GM21515 (cell line): ENCODE results near the gene YWHAE.
"Not testable (repeated sequence)": the region's sequence is repeated elsewhere in the genome, so short reads cannot be mapped to it uniquely, and the experiment has no call there.

ENCODE experiments used
- ATAC-seq: cut with Tn5 transposase; IDR thresholded peaks from one replicate; pipeline ENCODE4 v1.9.1; 2021; ENCODE audit not compliant: unreplicated experiment

YWHAE gene

DNA sequence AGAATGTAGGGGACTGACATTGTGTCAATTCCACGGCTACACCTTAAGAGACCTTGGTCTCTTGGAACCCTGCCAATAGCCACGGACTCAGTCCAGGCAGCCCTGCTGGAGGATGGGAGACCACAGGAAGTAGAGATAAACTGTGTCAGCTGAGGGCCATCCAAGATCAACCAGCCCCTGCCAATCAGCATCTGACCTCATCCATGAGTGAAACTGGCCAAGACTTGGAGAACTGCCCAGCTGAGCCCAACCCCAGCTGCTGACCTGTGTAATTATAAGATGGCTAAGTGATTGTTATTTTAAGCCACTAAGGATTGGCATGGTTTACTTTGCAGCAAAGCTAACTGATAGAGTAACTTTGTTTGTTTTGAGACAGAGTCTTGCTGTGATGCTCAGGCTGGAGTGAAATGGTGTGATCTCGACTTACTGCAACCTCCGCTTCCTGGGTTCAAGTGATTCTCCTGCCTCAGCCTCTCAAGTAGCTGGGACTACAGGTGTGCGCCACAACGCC lies 13.3 kb upstream of the YWHAE start:
- ATAC-seq = no peak

DNA sequence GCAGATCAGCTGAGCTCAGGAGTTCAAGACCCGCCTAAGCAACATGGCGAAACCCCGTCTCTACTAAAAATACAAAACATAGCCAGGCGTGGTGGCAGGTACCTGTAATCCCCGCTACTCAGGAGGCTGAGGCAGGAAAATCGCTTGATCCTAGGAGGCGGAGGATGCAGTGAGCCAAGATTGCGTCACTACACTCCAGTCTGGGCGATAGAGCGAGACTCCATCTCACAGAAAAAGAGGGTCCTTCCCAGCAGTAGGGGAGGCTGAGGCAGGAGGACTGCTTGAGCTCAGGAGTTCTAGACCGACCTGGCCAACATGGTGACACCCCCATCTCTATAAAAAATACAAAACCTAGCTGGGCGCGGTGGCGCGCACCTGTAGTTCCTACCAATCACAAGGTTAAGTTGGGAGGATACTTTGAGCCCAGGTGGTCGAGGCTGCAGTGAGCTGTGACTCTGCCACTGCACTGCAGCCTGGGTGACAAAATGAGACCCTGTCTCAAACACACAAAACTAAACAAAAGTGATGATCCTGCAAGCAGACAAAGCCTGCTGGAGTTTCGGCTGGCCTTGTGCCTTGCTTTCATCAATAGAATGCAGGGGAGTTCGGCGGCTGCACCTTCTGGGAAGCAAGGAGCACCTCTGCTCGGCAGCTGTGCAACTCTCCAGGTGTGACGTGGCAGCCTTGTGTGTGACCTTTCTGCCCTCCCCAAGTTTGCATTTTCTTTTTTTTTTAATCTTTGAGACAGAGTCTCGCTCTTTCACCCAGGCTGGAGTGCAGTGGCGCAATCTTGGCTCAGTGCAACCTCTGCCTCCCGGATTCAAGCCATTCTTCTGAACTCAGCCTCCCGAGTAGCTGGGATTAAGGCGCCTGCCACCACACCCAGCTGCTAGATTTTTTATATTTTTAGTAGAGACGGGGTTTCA lies 12.4 kb upstream of the YWHAE start:
- no peak for ATAC-seq

DNA sequence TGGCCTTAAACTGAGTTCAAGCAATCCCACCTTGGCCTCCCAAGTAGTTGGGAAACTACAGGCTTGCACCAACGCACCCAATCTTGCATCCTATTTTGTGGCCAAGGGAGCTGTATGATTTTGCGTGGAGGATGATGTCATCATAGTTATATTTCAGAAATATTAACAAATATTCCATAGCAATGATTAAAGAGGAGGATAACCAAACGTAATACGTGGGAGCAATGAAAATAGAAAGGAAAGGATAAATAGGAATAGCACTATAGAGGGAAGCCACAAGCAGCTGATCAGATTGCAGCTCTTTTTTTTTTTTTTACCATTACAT lies 2.2 kb upstream of the YWHAE start:
- ATAC-seq = no peak

DNA sequence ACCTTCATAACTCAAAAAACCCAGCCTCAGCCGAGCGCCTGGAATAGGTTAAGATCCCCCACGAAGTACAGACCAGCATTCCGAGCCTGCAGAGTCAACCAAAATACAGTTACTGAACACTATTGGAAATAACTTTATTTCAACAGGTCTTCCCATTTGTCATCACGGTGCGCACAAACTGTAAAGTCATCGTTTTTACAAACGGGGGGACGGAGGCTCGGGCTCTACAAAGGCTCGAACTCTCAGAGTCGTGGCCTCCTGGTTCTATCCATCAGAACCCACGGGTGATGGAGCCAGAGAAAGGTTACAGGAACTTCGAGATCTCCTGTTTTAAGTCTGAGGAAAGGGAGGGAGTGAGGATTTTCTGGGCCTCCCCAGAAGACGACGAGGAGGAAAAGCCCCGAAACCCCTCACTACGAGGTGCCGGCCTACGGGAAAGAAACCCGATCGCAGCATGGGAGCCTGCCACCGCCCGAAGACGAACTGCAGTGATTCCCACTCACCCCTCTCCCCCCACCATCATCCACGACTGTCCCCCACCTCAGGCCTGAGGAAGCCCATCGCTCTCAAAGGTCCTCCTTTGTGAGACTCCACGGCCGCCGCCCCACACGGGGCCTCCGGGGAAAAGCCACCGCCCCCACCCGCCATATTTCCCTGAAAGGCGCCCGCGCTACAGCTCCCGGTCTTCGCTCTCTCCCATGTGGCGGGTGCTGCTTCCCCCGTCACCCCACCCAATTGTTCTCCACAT lies 917 bp downstream of the YWHAE start:
- ATAC-seq = peak; percentile 11

DNA sequence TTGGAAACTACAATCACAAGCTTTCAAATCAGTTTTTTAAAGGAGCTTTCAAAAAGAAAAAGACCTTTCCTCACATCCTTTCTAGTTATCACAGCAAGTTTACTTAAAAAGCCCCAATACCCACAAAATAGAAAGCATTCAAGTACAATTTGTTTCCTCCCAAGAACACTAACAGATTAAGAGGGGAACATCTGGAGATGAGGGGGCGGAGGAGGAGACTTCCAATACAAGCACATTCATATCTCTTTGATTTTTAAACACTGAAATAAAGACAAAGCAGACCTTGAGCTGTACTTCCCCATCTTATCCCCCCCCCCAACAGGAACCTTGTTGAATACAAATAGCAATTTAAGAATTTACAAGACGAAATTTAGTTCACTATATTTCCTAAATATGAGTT lies 2.0 kb downstream of the YWHAE start:
- no peak for ATAC-seq

DNA sequence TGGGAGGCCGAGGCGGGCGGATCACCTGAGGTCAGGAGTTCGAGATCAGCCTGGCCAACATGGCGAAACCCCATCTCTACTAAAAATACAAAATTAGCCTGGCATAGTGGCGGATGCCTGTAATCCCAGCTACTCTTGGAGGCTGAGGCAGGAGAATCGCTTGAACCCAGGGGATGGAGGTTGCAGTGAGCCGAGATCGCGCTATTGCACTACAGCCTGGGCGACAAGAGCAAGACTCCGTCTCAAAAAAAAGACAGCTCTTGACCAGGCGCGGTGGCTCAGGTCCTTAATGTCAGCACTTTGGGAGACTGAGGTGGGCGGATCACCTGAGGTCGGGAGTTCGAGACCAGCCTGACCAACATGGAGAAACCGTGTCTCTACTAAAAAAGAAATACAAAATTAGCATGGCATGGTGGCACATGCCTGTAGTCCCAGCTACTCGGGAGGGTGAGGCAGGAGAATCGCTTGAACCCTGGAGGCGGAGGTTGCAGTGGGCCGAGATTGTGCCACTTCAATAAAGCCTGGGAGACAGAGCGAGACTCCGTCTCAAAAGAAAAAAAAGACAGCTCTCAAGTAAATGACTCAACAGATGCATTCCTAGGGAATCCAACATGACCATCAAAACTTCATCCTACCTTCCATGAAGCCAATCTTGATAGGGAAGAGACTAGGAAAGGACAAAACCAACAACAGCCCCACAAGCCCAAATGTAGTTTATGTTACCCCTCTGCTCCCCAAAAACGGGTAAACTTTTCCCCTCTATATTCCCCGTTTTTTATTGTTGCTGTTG lies 4.0 kb downstream of the YWHAE start:
- not testable (repeated sequence) for ATAC-seq

DNA sequence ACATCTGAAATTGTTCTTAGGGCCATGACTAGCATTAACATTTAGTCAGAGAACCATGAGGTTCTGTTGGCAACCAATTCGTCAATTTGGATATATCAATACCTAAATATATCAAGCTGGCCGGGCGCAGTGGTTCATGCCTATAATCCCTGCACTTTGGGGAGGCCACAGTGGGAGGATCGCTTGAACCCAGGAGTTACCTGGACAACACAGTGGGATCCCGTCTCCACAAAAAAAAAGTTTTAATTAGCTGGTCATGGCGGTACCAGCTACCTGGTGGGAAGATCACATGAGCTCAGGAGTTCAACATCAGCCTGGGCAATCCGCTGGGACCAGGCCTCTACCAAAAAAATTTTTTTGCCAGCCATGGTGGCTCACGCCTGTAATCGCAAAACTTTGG lies 8.4 kb downstream of the YWHAE start:
- no peak for ATAC-seq

DNA sequence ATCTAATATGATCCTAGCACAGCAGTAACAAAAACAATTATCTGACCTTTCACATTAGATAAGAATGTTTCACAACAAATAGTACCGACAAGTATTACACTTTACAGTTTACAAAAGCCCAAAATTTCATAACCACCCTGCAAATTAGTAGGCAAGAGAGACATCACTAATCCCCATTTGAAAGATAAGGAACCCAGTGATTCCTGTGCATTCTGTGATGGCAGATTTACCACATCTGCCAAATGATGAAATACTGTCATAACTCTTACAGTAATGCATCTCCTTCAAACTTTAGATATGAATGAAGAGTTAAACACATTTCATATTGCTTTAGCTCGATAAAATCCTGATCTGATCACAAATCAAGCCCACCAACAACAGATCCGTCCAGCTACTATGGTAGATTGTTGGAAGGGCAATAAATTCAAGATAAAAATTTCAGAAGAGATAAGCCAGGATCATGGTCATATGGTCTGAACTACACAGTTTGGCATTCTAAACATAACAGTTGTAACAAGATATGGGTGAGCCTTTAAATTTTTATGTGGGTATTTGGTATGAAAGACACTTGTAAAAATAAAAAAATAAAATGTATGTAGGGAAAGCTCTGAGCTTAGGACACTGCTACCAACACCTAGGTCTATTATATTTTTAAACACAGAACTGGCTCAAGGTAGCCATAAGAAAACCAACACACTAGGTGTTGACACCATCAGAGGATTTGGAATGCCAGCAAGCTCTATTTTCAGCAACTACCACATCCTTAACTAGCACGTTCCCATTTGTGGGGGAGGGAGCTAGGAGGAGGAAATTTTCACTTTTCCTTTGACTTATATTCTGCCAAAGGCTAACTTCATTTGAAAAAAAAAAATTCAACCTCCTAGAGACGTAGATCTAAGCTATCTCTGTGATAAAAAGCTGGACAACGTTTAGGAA lies 9.3 kb downstream of the YWHAE start:
- no peak for ATAC-seq

DNA sequence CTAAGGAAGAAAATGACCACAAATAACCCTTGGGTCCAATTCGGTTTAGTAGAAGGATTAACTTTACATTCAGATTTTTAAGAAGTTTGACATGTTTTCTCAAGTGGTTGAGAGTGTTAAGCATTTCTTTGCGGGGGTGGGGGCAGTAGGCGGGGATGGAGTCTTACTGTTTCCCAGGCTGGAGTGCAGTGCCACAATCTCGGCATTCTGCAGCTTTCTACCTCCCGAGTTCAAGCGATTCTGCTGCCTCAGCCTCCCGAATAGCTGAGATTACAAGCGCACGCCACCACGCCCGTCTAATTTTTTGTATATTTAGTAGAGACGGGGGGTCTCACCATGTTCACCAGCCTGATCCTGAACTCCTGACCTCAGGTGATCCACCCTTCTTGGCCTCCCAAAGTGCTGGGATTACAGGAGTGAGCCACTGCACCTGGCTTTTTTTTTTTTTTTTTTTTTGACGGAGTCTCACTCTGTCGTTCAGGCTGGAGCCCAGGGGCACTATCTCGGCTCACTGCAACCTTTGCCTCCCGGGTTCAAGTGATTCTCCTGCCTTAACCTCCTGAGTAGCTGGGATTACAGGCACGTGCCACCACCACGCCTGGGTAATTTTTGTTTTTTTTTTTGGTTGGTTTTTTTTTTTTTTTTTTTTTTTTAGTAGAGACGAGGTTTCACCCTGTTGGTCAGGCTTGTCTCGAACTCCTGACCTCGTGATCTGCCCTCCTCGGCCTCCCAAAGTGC lies 12.4 kb downstream of the YWHAE start:
- not testable (repeated sequence) for ATAC-seq

DNA sequence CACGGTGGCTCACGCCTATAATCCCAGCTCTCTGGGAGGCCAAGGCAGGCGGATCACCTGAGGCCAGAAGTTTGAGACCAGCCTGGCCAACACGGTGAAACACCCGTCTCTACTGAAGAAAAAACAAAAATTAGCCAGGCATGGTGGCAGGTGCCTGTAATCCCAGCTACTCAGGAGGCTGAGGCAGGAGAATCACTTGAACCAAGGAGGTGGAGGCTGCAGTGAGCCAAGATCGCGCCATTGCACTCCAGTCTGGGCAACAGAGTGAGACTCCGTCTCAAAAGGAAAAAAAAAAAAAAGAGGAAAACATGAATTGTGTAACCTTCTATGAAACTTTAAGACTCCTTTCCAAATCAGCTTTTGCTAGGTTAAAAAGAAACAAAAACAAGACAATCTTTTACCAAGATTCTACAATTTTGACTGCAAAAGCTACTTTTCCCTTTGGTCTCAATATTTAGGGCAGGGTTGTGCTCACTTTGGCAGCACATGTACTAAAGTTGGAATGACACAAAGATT lies 13.3 kb downstream of the YWHAE start:
- not testable (repeated sequence) for ATAC-seq

DNA sequence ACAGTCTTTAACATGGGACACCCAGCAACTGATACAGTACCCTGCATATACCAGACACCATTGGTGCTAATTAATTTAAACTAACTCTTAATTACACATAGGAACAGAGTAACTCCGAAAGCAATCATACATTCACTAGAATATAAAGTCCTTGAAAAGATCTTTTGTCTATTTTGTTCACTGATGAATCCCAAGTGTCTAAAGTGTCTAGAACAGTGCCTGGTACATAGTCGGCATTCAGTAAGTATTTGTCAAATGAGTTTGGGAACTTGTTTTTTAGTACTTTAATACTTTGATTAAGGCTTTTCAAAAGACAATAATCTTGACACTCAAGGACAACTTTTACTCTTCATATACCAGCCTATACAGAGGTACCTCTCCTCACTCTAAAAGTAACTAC lies 13.8 kb downstream of the YWHAE start:
- no peak for ATAC-seq

DNA sequence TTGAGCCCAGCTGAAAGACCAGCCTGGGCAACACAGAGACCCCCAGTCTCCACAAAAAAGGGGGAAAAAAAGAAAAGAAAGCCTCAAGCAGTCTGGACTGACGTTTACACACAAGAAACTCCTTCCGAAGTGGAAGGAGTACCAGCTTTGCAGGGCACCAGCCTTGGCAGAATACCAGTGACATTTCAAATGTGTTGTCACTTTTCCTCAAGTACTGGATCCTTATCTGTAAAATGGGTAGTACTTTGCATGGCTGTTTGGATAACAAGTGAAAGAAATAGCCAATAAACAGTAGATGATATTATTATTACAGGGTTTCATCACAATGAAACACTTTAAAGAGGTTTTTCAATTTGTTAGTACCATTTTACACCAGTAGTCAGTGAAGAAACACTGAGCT lies 14.2 kb downstream of the YWHAE start:
- no peak for ATAC-seq

DNA sequence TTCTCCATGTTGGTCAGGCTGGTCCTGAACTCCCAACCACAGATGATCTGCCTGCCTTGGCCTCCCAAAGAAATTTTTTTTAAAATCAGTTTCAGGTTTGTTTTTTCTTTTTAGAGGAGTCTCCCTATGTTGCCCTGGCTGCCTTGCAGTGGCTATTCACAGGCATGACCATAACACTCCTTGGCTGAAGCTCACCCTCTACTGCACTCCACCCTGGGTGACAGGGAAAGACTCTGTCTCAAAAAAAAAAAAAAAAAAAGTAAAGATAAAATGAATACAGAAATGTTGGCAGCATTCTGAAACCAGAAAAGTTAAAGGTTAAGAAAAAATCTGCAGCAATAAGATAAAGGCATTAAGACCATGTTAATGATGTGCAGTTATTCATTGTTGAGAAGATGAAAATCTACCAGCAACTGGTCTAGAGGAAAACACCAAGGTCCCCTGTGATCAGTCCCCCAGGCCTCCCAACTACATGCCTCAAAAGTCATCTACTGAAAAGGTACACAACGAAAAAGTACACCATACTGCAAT lies 15.1 kb downstream of the YWHAE start:
- ATAC-seq = no peak

DNA sequence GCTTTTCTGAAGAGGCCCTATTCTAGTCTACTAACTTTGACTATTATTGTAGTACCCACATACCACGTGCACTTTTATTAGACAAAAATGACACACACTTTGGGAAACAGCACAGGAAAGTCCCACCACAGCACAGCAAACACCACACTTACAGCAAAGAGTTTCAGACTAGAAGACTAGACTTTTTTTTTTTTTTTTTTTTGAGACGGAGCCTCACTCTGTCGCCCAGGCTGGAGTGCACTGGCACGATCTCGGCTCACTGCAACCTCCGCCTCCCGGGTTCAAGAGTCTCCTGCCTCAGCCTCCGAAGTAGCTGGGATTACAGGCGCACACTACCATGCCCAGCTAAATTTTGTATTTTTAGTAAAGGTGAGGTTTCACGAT lies 20.1 kb downstream of the YWHAE start:
- no peak for ATAC-seq

DNA sequence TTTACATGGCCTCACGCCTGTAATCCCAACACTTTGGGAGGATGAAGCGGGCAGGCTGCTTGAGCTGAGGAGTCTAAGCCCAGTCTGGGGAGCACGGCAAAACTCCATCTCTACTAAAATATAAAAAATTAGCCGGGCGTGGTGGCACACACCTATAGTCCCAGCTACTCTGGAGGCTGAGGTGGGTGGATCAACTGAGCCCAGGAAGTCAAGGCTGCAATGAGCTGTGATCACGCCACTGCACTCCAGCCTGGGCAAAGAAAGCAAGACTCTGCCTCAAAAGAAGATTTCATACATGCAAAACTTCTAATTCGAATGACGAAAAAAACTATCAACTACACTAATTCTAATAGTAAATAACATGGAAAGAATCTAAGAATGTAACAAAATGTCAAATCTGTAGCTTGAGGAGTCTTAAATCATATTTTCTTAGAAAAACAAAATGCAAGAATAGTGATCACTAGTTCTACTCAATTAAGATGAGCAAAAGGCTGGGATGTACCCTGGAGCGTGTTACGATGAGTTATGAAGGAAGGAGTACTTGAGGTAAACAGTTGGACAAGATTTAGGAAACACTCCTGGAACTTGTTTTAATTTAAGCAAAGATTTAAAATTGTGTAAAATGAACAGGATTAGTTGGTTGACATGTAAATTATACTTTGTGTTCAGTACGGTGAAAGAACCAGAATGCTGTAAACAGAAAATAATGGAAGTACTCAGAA lies 20.7 kb downstream of the YWHAE start:
- ATAC-seq = no peak

DNA sequence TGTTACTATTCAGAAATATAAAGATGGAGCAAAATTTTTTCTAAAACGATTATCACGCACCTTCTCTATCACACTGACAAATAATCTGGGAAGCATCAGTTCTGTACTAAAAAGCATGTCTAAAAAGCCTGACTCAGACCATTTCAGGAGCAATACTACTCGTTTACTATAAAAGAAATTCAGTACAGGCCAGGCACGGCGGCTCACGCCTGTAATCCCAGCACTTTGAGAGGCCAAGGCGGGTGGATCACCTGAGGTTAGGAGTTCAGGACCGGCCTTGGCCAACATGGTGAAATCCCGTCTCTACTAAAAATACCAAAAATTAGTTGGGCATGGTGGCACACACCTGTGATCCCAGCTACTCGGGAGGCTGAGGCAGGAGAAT lies 21.6 kb downstream of the YWHAE start:
- not testable (repeated sequence) for ATAC-seq

DNA sequence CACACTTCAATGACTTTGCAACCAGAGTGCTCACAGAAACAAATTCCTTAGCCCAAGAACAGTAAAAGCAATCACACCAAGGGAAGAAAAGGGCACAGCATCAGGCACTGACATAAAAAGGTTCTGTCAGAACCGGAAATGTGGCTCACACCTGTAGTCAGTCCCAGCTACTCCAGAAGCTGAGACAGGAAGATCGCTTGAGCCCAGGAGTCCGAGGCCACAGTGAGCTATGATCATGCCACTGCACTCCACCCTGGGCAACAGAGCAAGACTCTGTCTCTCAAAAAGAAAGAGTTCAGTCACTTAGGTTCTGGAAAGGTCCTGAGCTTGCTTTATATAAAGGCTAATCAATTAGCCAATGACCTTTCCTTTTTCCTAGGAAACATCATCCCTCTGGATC lies 22.7 kb downstream of the YWHAE start:
- no peak for ATAC-seq

DNA sequence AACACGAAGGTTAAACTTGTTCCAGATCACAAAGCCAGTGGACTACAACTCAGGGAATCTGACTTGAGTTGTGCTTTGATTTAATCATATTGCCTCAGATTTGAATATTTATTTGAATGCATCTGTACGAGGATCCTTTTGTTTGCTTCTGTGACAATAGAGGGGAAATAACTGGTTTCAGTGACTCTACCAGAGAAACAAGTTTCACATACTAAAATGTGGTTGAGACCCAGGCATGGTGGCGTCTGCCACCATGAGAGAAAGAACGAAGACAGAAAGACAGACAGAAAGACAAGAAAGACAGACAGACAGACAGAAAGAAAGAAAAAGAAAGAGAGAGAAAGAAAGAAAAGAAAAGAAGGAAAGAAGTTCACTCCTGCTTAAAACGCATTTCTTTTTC lies 24.0 kb downstream of the YWHAE start:
- ATAC-seq = no peak

DNA sequence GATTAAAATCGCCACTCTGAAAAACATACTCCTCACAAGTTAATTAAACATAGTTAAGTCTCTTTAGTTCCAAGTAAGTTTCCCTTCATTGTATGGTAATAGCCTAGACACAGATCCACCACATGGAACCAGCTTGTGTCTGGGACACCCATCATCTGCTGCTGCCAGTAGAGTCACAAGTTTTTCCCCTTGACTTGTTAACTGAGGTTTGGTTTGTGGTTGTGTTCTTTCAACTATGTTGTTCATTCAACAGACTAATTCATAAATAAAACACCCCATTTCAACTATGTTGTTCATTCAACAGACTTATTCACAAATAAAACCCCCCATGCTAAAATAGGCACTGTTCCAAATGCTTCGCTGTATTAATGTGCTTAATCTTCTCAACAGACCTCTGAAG lies 24.4 kb downstream of the YWHAE start:
- ATAC-seq = no peak
